HepG2 (cell line): ENCODE results near the gene AGBL2. TPM values are rescaled to one million over a fixed set of nuclear protein-coding genes. Genes with fewer than 3 reads are reported as not detected.

Experiments used
- ELF4 ChIP-seq: sonication (generic); formaldehyde crosslinking; IDR thresholded peaks from 2 replicates; pipeline ENCODE4 v1.5.0; 2020; ENCODE audit warnings: missing genetic modification reagents, mild to moderate bottlenecking, moderate library complexity, borderline replicate concordance
- FOSL2 ChIP-seq: sonication (generic); formaldehyde crosslinking; IDR thresholded peaks from 2 replicates; pipeline ENCODE4 v1.4.0; 2020; ENCODE audit warnings: missing genetic modification reagents
- FOXK2 ChIP-seq: fragments of 450-650 bp; IDR thresholded peaks from 2 replicates; pipeline ENCODE4 v1.6.1; 2016
- GATAD2A ChIP-seq: IDR thresholded peaks from 2 replicates; pipeline ENCODE4 v1.6.1; 2016
- GLI4 ChIP-seq: sonication (generic); formaldehyde crosslinking; IDR thresholded peaks from 2 replicates; pipeline ENCODE4 v1.5.1; 2020; ENCODE audit warnings: missing genetic modification reagents, mild to moderate bottlenecking, moderate library complexity, borderline replicate concordance
- KMT2B ChIP-seq: IDR thresholded peaks from 2 replicates; pipeline ENCODE4 v1.6.1; 2016; ENCODE audit warnings: missing genetic modification reagents, missing compliant biosample characterization
- MED1 ChIP-seq: sonication (generic); formaldehyde crosslinking; IDR thresholded peaks from 2 replicates; pipeline ENCODE4 v1.4.0; 2020; ENCODE audit warnings: missing genetic modification reagents
- MEIS2 ChIP-seq: sonication (generic); formaldehyde crosslinking; IDR thresholded peaks from 2 replicates; pipeline ENCODE4 v1.9.0; 2021; ENCODE audit warnings: mild to moderate bottlenecking, missing genetic modification reagents
- PCBP2 ChIP-seq: fragments of 200-400 bp; formaldehyde crosslinking; optimal IDR thresholded peaks from 2 replicates; pipeline ENCODE3; 2018; ENCODE audit warnings: low read length, low read depth; ENCODE audit not compliant: poor library complexity, severe bottlenecking
- SALL2 ChIP-seq: sonication (generic); formaldehyde crosslinking; IDR thresholded peaks from 2 replicates; pipeline ENCODE4 v1.8.1; 2023; ENCODE audit warnings: mild to moderate bottlenecking, missing genetic modification reagents, inconsistent platforms
- SAP130 ChIP-seq: IDR thresholded peaks from 2 replicates; pipeline ENCODE4 v1.6.1; 2016; ENCODE audit warnings: low read depth
- SNAPC2 ChIP-seq: sonication (generic); formaldehyde crosslinking; IDR thresholded peaks from 2 replicates; pipeline ENCODE4 v1.8.1; 2022; ENCODE audit warnings: mild to moderate bottlenecking, missing genetic modification reagents
- TBL1XR1 ChIP-seq: fragments of 150-350 bp; IDR thresholded peaks from 2 replicates; pipeline ENCODE4 v1.6.1; 2014; ENCODE audit warnings: borderline replicate concordance, low read length; ENCODE audit not compliant: partially characterized antibody
- TFAP4 ChIP-seq: sonication (generic); IDR thresholded peaks from 2 replicates; pipeline ENCODE4 v1.6.1; 2016; ENCODE audit warnings: low read depth, borderline replicate concordance
- THAP11 ChIP-seq: IDR thresholded peaks from 2 replicates; pipeline ENCODE4 v1.6.1; 2016; ENCODE audit warnings: missing biosample characterization, missing genetic modification reagents
- ZBTB39 ChIP-seq: sonication (generic); formaldehyde crosslinking; IDR thresholded peaks from 2 replicates; pipeline ENCODE4 v1.5.0; 2020; ENCODE audit warnings: missing genetic modification reagents
- ZFY ChIP-seq: sonication (generic); formaldehyde crosslinking; IDR thresholded peaks from 2 replicates; pipeline ENCODE4 v1.4.0; 2020; ENCODE audit warnings: missing genetic modification reagents
- ZNF282 ChIP-seq: fragments of 450-650 bp; IDR thresholded peaks from 2 replicates; pipeline ENCODE4 v1.6.1; 2018; ENCODE audit not compliant: partially characterized antibody
- ZNF3 ChIP-seq: IDR thresholded peaks from 2 replicates; pipeline ENCODE4 v1.7.0; 2017; ENCODE audit warnings: inconsistent platforms
- polyA plus RNA-seq, 8 experiments: library from polyadenylated mRNA; depleted of rRNA in 3 of 8; stranded (reverse) in 7 of 8; unstranded in 1 of 8; fragments of >200 nt; fragmentation: Illumina TruSeq in 4 of 8; extraction: Trizol in 4 of 8; gene quantifications; 2 replicates each; pipeline versions ENCODE4 v1.2.1 to v1.2.3, GENCODE V29; 2011 to 2016; ENCODE audit warnings: low read depth in 4 of 8, missing spikeins in 1 of 8, mixed read lengths in 1 of 8; ENCODE audit not compliant: insufficient read depth in 1 of 8
- total RNA-seq, 5 experiments: library from RNA; depleted of rRNA; stranded (reverse); fragments of >200 nt; fragmentation: Illumina TruSeq; extraction: Trizol; gene quantifications; 2 replicates each; pipeline ENCODE4 v1.2.3, GENCODE V29; 2016; ENCODE audit warnings: low read depth in 1 of 5
- TF ChIP-seq, protein P1 (sequence below): IDR thresholded peaks from 2 replicates; pipeline ENCODE4 v1.6.1; 2018; ENCODE audit warnings: missing genetic modification reagents
- TF ChIP-seq, protein P2 (sequence below): IDR thresholded peaks from 2 replicates; pipeline ENCODE4 v1.6.1; 2016; ENCODE audit warnings: low read depth, borderline replicate concordance
- TF ChIP-seq, protein P3 (sequence below): sonication (generic); formaldehyde crosslinking; IDR thresholded peaks from 2 replicates; pipeline ENCODE4 v1.8.0; 2022; ENCODE audit warnings: mild to moderate bottlenecking, missing genetic modification reagents; ENCODE audit not compliant: insufficient replicate concordance

Gene AGBL2
- total and polyA plus RNA-seq, 2 of the 13 experiments (the other 11 are each of a cell fraction or from before 2014, with no cell fraction given) = 1.6 to 5.7 TPM

- TF ChIP-seq TFAP4 = peak; percentile 26; the same call in 1 of the 2 replicates
- TF ChIP-seq, protein P1, sequence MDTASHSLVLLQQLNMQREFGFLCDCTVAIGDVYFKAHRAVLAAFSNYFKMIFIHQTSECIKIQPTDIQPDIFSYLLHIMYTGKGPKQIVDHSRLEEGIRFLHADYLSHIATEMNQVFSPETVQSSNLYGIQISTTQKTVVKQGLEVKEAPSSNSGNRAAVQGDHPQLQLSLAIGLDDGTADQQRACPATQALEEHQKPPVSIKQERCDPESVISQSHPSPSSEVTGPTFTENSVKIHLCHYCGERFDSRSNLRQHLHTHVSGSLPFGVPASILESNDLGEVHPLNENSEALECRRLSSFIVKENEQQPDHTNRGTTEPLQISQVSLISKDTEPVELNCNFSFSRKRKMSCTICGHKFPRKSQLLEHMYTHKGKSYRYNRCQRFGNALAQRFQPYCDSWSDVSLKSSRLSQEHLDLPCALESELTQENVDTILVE = peak; percentile 75
- peak; percentile 38; the same call in 1 of the 2 replicates for TF ChIP-seq KMT2B (CRISPR knock-in tag)
- TF ChIP-seq GLI4 = 0 out of 2 replicates have a peak, but pooled peaks have one; percentile 57
- TF ChIP-seq, protein P2, sequence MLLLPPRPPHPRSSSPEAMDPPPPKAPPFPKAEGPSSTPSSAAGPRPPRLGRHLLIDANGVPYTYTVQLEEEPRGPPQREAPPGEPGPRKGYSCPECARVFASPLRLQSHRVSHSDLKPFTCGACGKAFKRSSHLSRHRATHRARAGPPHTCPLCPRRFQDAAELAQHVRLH = peak; percentile 92; the same call in 1 of the 2 replicates
- peak; percentile 100 for TF ChIP-seq FOSL2 (CRISPR knock-in tag)
- TF ChIP-seq PCBP2 = no peak
- peak; percentile 91 for TF ChIP-seq ZNF3
- TF ChIP-seq ZNF282 = no peak
- peak; percentile 93 for TF ChIP-seq MED1 (CRISPR knock-in tag)
- TF ChIP-seq SNAPC2 (CRISPR knock-in tag) = peak; percentile 73; the same call in 1 of the 2 replicates
- peak; percentile 95 for TF ChIP-seq TBL1XR1
- TF ChIP-seq ZBTB39 (CRISPR knock-in tag) = peak; percentile 54; the same call in 1 of the 2 replicates
- TF ChIP-seq, protein P3, sequence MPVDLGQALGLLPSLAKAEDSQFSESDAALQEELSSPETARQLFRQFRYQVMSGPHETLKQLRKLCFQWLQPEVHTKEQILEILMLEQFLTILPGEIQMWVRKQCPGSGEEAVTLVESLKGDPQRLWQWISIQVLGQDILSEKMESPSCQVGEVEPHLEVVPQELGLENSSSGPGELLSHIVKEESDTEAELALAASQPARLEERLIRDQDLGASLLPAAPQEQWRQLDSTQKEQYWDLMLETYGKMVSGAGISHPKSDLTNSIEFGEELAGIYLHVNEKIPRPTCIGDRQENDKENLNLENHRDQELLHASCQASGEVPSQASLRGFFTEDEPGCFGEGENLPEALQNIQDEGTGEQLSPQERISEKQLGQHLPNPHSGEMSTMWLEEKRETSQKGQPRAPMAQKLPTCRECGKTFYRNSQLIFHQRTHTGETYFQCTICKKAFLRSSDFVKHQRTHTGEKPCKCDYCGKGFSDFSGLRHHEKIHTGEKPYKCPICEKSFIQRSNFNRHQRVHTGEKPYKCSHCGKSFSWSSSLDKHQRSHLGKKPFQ (CRISPR knock-in tag) = peak; percentile 82
- peak; percentile 87 for TF ChIP-seq SAP130 (CRISPR knock-in tag)
- TF ChIP-seq GATAD2A = peak; percentile 96
- peak; percentile 73; the same call in 1 of the 2 replicates for TF ChIP-seq SALL2 (CRISPR knock-in tag)
- TF ChIP-seq MEIS2 (CRISPR knock-in tag) = peak; percentile 76; the same call in 1 of the 2 replicates
- no peak for TF ChIP-seq ELF4 (CRISPR knock-in tag)
- TF ChIP-seq ZFY = peak; percentile 44; the same call in 1 of the 2 replicates
- peak; percentile 75 for TF ChIP-seq THAP11 (CRISPR knock-in tag)
- TF ChIP-seq FOXK2 = no peak
Observed at GRCh38 chr11:47724041-47724729, 9.0 kb upstream of the AGBL2 start (continued).
